Erythroblast (primary cell): Measurements from ENCODE around the gene MCUB.

Experiments
- GATA1 ChIP-seq: IDR thresholded peaks from 2 replicates; pipeline ENCODE4 v1.6.1; 2011; ENCODE audit warnings: low read depth, mild to moderate bottlenecking, control low read depth, low read length, moderate library complexity
- POLR2A ChIP-seq: IDR thresholded peaks from 2 replicates; pipeline ENCODE4 v1.6.1; 2011; ENCODE audit warnings: mild to moderate bottlenecking, low read length

GRCh38 chr4:109631532-109632108 is 71.6 kb downstream of the MCUB start:
- TF ChIP-seq POLR2A = no peak
- TF ChIP-seq GATA1 = no peak
